Measurements from ENCODE around the gene RHD. TPM values are rescaled to one million over a fixed set of nuclear protein-coding genes. Genes with fewer than 3 reads are reported as not detected.
"Not testable (repeated sequence)": the region's sequence is repeated elsewhere in the genome, so short reads cannot be mapped to it uniquely, and the experiment has no call there.

Gene RHD
- total RNA-seq, 2 experiments from 2014 or later, result not detected

DNA sequence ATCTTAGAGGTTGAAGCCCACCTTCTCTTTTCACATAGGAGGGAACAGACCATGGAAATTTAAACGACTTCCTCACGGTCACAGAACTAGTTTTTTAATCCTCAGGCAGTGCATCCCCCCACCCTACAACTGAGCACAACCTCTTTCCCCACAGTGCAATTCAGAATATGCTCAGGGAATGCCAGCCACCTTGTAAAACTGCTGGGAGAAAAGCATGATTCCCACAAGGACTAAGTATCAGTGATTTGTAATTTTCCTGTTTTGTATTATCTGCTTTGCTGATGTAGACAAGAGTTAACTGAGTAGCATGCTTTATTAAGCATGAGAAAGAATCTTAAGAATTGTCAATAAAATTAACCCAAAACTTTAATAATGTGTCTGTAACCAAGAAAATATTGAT is 89.6 kb downstream of the RHD start:
- no peaks in the 10 kb centered on the region for H3K9me2 ChIP-seq (ENCODE audit: insufficient read depth, low read length)
- H3K9me3 ChIP-seq (ENCODE audit: low read length), result no peaks in the 10 kb centered on the region
- intact Hi-C loops (cut with micrococcal nuclease; ENCODE audit: unreplicated experiment), result no loop called here
- H3K4me1 ChIP-seq (ENCODE audit: insufficient read depth, low read length, poor library complexity, severe bottlenecking), result no peaks in the 10 kb centered on the region
- no peak overlapping the region for H2AFZ ChIP-seq (ENCODE audit: low read length)
- H3K4me3 ChIP-seq (ENCODE audit: low read depth, low read length, poor library complexity, severe bottlenecking), result no peak overlapping the region
- ChIA-PET CTCF (ENCODE audit: unreplicated experiment) (no interaction called here), POLR2A (no interaction called here)
- H3K36me3 ChIP-seq (ENCODE audit: insufficient read depth, low read length), result peaks cover 45% of the 10 kb centered on the region
- no peak overlapping the region for H3K27ac ChIP-seq (ENCODE audit: low read depth, low read length, poor library complexity, severe bottlenecking)
- no peaks in the 10 kb centered on the region for H3K79me2 ChIP-seq (ENCODE audit: insufficient read depth, low read depth, low read length)
- no peak for DNase-seq (ENCODE audit: low spot score)
- BruUV-seq (replicated peaks), result TSS peak; percentile 66
- H3K4me2 ChIP-seq (ENCODE audit: low read length), result no peak overlapping the region
- H4K20me1 ChIP-seq (ENCODE audit: insufficient read depth, low read length), result no peaks in the 10 kb centered on the region
- TF ChIP-seq, protein P1, sequence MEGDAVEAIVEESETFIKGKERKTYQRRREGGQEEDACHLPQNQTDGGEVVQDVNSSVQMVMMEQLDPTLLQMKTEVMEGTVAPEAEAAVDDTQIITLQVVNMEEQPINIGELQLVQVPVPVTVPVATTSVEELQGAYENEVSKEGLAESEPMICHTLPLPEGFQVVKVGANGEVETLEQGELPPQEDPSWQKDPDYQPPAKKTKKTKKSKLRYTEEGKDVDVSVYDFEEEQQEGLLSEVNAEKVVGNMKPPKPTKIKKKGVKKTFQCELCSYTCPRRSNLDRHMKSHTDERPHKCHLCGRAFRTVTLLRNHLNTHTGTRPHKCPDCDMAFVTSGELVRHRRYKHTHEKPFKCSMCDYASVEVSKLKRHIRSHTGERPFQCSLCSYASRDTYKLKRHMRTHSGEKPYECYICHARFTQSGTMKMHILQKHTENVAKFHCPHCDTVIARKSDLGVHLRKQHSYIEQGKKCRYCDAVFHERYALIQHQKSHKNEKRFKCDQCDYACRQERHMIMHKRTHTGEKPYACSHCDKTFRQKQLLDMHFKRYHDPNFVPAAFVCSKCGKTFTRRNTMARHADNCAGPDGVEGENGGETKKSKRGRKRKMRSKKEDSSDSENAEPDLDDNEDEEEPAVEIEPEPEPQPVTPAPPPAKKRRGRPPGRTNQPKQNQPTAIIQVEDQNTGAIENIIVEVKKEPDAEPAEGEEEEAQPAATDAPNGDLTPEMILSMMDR (conservative IDR thresholded peaks at IDR 0.05; ENCODE audit: low read length), result no peak
- TF ChIP-seq EZH2phosphoT487 (IDR thresholded peaks at IDR 0.05; ENCODE audit: borderline replicate concordance, low read depth, low read length), result no peak

DNA sequence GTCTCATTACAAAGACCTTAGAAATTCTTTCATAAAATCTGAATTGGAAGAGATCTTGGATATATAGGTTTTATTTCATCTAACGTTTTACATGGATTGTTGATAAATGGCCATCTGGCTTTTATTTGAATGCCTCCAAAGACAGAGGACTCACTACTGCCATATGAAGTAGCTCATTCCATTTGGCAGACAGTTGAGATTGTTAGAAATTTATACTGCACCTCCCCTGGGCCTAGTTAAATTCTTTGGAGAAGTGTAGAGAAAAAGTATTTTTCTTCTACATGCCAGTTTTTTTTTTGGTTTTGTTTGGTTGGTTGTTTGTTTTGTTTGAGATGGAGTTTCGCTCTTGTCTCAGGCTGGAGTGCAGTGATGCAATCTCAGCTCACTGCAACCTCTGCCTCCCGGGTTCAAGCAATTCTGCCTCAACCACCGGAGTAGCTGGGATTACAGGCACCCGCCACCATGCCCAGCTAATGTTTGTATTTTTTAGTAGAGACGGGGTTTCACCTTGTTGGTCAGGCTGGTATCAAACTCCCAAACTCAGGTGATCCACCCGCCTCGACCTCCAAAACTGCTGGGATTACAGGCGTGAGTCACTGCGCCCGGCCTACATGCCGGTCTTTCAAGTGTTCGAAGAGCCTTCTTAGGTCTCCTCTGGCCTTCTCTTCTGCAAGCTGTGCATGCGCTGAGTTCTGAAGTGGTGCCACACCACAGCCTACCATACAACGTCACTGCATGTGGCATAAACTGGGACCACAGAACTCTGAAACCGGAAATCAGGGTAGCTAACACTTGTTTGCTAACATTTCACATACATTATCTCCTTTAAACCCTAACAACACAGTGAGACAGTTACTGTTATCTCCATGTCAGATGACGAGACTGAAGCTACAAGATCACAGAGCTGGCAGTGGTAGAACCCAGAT is 90.6 kb downstream of the RHD start:
- H3K27ac ChIP-seq (ENCODE audit: low read depth, low read length, poor library complexity, severe bottlenecking); H3K4me3 ChIP-seq (ENCODE audit: low read depth, low read length, poor library complexity, severe bottlenecking); H3K4me2 ChIP-seq (ENCODE audit: low read length); H3K4me1 ChIP-seq (ENCODE audit: insufficient read depth, low read length, poor library complexity, severe bottlenecking); H3K79me2 ChIP-seq (ENCODE audit: insufficient read depth, low read depth, low read length); intact Hi-C loops (cut with micrococcal nuclease; ENCODE audit: unreplicated experiment); H4K20me1 ChIP-seq (ENCODE audit: insufficient read depth, low read length); H3K9me3 ChIP-seq (ENCODE audit: low read length); DNase-seq (ENCODE audit: low spot score); BruUV-seq (replicated peaks); CTCF ChIA-PET (ENCODE audit: unreplicated experiment); H2AFZ ChIP-seq (ENCODE audit: low read length); POLR2A ChIA-PET; H3K9me2 ChIP-seq (ENCODE audit: insufficient read depth, low read length): not testable (repeated sequence)
- H3K36me3 ChIP-seq (ENCODE audit: insufficient read depth, low read length), result peaks cover 39% of the 10 kb centered on the region

DNA sequence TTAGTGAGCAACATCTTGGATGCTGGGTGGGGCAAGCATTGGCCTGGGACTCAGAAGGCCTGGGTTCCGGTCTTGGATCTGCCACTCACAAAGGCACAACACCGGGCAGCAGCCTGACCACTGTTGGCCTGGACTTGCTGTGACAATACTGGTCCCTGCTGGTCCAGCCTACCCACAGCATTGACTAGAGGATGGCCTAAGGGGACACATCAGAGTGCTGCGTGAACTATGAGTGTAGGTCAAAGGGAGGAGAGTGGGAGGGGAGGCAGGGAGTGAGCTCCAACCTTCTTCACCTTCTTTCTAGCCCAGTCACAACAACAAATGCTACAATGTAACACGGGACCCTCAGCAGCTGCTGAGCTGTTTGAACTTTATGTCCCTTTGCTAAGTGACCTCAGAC is 96.9 kb downstream of the RHD start:
- DNase-seq (ENCODE audit: low spot score), result no peak
- no peak overlapping the region for H3K4me3 ChIP-seq (ENCODE audit: low read depth, low read length, poor library complexity, severe bottlenecking)
- H2AFZ ChIP-seq (ENCODE audit: low read length), result no peak overlapping the region
- H3K36me3 ChIP-seq (ENCODE audit: insufficient read depth, low read length), result no peaks in the 10 kb centered on the region
- no peak overlapping the region for H3K4me2 ChIP-seq (ENCODE audit: low read length)
- H3K79me2 ChIP-seq (ENCODE audit: insufficient read depth, low read depth, low read length), result no peaks in the 10 kb centered on the region
- ChIA-PET CTCF (ENCODE audit: unreplicated experiment) (no interaction called here), POLR2A (no interaction called here)
- H3K4me1 ChIP-seq (ENCODE audit: insufficient read depth, low read length, poor library complexity, severe bottlenecking), result no peaks in the 10 kb centered on the region
- TF ChIP-seq, protein P1 (conservative IDR thresholded peaks at IDR 0.05; ENCODE audit: low read length), result no peak
- TF ChIP-seq EZH2phosphoT487 (IDR thresholded peaks at IDR 0.05; ENCODE audit: borderline replicate concordance, low read depth, low read length), result no peak
- H3K9me3 ChIP-seq (ENCODE audit: low read length), result no peaks in the 10 kb centered on the region
- BruUV-seq (replicated peaks), result no TSS peak
- H3K27ac ChIP-seq (ENCODE audit: low read depth, low read length, poor library complexity, severe bottlenecking), result no peak overlapping the region
- no peaks in the 10 kb centered on the region for H3K9me2 ChIP-seq (ENCODE audit: insufficient read depth, low read length)
- no peaks in the 10 kb centered on the region for H4K20me1 ChIP-seq (ENCODE audit: insufficient read depth, low read length)
- intact Hi-C loops (cut with micrococcal nuclease; ENCODE audit: unreplicated experiment), result no loop called here

DNA sequence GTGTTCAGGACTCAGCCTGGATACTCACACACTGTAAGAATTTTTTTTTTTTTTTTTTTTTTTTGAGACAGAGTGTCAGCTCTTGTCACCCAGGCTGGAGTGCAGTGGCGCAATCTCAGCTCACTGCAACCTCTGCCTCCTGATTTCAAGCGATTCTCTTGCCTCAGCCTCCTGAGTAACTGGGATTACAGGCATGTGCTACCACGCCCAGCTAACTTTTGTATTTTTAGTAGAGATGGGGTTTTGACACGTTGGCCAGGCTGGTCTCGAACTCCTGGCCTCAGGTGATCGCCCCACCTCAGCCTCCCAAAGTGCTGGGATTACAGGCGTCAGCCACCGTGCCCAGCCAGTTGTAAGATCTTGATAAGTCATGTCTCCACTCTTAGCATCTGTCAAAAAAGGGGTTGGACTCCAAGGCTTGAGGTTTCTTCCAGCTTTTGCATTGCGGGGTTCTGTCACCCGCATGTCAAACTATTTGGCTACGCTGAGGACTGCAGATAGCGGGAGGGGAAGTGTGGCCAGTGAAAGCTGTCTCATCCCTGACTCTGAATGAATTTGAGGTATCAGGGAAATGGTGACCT is 97.5 kb downstream of the RHD start:
- DNase-seq (ENCODE audit: low spot score); CTCF ChIA-PET (ENCODE audit: unreplicated experiment); H3K9me2 ChIP-seq (ENCODE audit: insufficient read depth, low read length); intact Hi-C loops (cut with micrococcal nuclease; ENCODE audit: unreplicated experiment); H3K27ac ChIP-seq (ENCODE audit: low read depth, low read length, poor library complexity, severe bottlenecking); H3K4me1 ChIP-seq (ENCODE audit: insufficient read depth, low read length, poor library complexity, severe bottlenecking); BruUV-seq (replicated peaks); H3K79me2 ChIP-seq (ENCODE audit: insufficient read depth, low read depth, low read length); H3K9me3 ChIP-seq (ENCODE audit: low read length); H4K20me1 ChIP-seq (ENCODE audit: insufficient read depth, low read length); H3K4me3 ChIP-seq (ENCODE audit: low read depth, low read length, poor library complexity, severe bottlenecking); H3K4me2 ChIP-seq (ENCODE audit: low read length); H2AFZ ChIP-seq (ENCODE audit: low read length); H3K36me3 ChIP-seq (ENCODE audit: insufficient read depth, low read length); POLR2A ChIA-PET: not testable (repeated sequence)

DNA sequence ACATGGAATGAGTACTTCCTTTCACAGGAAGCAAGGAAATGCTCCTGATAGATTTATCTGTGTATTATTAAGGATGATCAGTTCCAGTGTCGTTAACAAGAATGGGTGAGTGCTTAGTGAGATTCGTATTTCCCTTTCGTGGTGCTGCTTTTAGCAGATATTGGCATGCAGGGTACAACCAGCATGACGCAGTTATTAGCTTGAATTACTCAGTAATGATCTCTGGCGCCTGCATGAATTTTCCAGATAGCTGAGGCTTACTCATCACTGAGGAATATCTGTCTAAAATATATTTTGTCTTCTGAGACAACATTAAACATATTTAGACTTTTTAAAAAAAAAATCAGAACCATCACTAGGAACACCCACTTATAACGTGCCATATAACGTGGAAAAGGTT is 99.4 kb downstream of the RHD start:
- H3K4me2 ChIP-seq (ENCODE audit: low read length); H3K9me3 ChIP-seq (ENCODE audit: low read length); H3K4me3 ChIP-seq (ENCODE audit: low read depth, low read length, poor library complexity, severe bottlenecking); BruUV-seq (replicated peaks); H4K20me1 ChIP-seq (ENCODE audit: insufficient read depth, low read length); DNase-seq (ENCODE audit: low spot score); H2AFZ ChIP-seq (ENCODE audit: low read length); H3K36me3 ChIP-seq (ENCODE audit: insufficient read depth, low read length); POLR2A ChIA-PET; intact Hi-C loops (cut with micrococcal nuclease; ENCODE audit: unreplicated experiment); H3K4me1 ChIP-seq (ENCODE audit: insufficient read depth, low read length, poor library complexity, severe bottlenecking); CTCF ChIA-PET (ENCODE audit: unreplicated experiment); H3K27ac ChIP-seq (ENCODE audit: low read depth, low read length, poor library complexity, severe bottlenecking); H3K79me2 ChIP-seq (ENCODE audit: insufficient read depth, low read depth, low read length); H3K9me2 ChIP-seq (ENCODE audit: insufficient read depth, low read length): not testable (repeated sequence)
